Mesendoderm (in vitro differentiated cells): ENCODE data around the gene PDE1A.

ENCODE experiments used
- DNase-seq: peaks from one replicate; pipeline ENCODE4 v3.0.0; 2013
- H2AK5ac ChIP-seq: 2 replicates; pipeline ENCODE4 v1.6.1; 2013; ENCODE audit warnings: low read length, inconsistent platforms
- H2BK120ac ChIP-seq: 2 replicates; pipeline ENCODE4 v1.6.1; 2013; ENCODE audit warnings: low read depth, mild to moderate bottlenecking, low read length, moderate library complexity, mixed read lengths
- H2BK15ac ChIP-seq: replicated peaks from 2 replicates; pipeline ENCODE4 v1.6.1; 2013; ENCODE audit warnings: low read depth, mild to moderate bottlenecking, moderate library complexity
- H2BK5ac ChIP-seq: 2 replicates; pipeline ENCODE4 v1.6.1; 2013; ENCODE audit warnings: low read length, inconsistent platforms
- H3K18ac ChIP-seq: 2 replicates; pipeline ENCODE4 v1.6.1; 2013; ENCODE audit warnings: mild to moderate bottlenecking, low read length, mixed read lengths
- H3K23ac ChIP-seq: one replicate; pipeline ENCODE4 v1.6.1; 2013; ENCODE audit warnings: low read length
- H3K27ac ChIP-seq: 2 replicates; pipeline ENCODE4 v1.5.1; 2013; ENCODE audit warnings: low read depth, mild to moderate bottlenecking, inconsistent platforms, low read length, moderate library complexity
- H3K27me3 ChIP-seq: 2 replicates; pipeline ENCODE4 v1.6.1; 2013; ENCODE audit warnings: low read length, control low read depth, mild to moderate bottlenecking, inconsistent platforms; ENCODE audit not compliant: insufficient read depth, poor library complexity
- H3K36me3 ChIP-seq: 2 replicates; pipeline ENCODE4 v1.6.1; 2013; ENCODE audit warnings: low read length, inconsistent platforms; ENCODE audit not compliant: control insufficient read depth, insufficient read depth
- H3K4ac ChIP-seq: one replicate; pipeline ENCODE4 v1.6.1; 2013; ENCODE audit warnings: low read depth, mild to moderate bottlenecking, low read length, moderate library complexity
- H3K4me1 ChIP-seq: 2 replicates; pipeline ENCODE4 v1.6.1; 2013; ENCODE audit warnings: low read depth, low read length, inconsistent platforms; ENCODE audit not compliant: control insufficient read depth
- H3K4me2 ChIP-seq: 2 replicates; pipeline ENCODE4 v1.6.1; 2013; ENCODE audit warnings: low read length
- H3K4me3 ChIP-seq: 2 replicates; pipeline ENCODE4 v1.5.1; 2013; ENCODE audit warnings: mild to moderate bottlenecking, low read length
- H3K56ac ChIP-seq: one replicate; pipeline ENCODE4 v1.6.1; 2013; ENCODE audit warnings: low read length
- H3K79me1 ChIP-seq: 2 replicates; pipeline ENCODE4 v1.6.1; 2013; ENCODE audit warnings: low read length, inconsistent platforms
- H3K79me2 ChIP-seq: 2 replicates; pipeline ENCODE4 v1.6.1; 2013; ENCODE audit warnings: mild to moderate bottlenecking, low read length; ENCODE audit not compliant: control insufficient read depth, insufficient read depth
- H3K9ac ChIP-seq: 2 replicates; pipeline ENCODE4 v1.6.1; 2013; ENCODE audit warnings: low read length, inconsistent platforms
- H4K5ac ChIP-seq: one replicate; pipeline ENCODE4 v1.6.1; 2013; ENCODE audit warnings: low read length
- H4K8ac ChIP-seq: one replicate; pipeline ENCODE4 v1.6.1; 2013; ENCODE audit warnings: low read depth, mild to moderate bottlenecking, control low read depth, low read length, moderate library complexity
- WGBS: extraction: QIAGEN DNeasy Blood & Tissue Kit; methylation state at CpG from one replicate; pipeline ENCODE4 v1.1.7; 2013; ENCODE audit warnings: low lambda C conversion rate, missing lambda C conversion rate; ENCODE audit not compliant: insufficient coverage; ENCODE audit errors: extremely low coverage; 5-methylcytosine and 5-hydroxymethylcytosine counted together

Gene PDE1A

GRCh38 chr2:182265718-182266117 is 161.1 kb downstream of the PDE1A start:
- Histone ChIP-seq H3K4me1 (peaks cover 4% of the 10 kb centered on the region), H2BK5ac (no peak overlapping the region), H4K8ac (no peak overlapping the region), H3K56ac (no peak overlapping the region), H2BK120ac (no peak overlapping the region), H3K36me3 (no peaks in the 10 kb centered on the region), H3K79me1 (no peaks in the 10 kb centered on the region), H2AK5ac (no peak overlapping the region), H3K18ac (no peak overlapping the region), H3K79me2 (no peaks in the 10 kb centered on the region), H3K4me3 (no peak overlapping the region), H4K5ac (no peak overlapping the region), H3K4me2 (no peak overlapping the region), H3K4ac (no peak overlapping the region), H3K27ac (no peak overlapping the region), H2BK15ac (no peak overlapping the region), H3K27me3 (no peaks in the 10 kb centered on the region), H3K23ac (no peak overlapping the region), H3K9ac (no peak overlapping the region)
- no peak for DNase-seq
- WGBS = no CpG with 5 or more reads among the region's 3 CpGs

DNA sequence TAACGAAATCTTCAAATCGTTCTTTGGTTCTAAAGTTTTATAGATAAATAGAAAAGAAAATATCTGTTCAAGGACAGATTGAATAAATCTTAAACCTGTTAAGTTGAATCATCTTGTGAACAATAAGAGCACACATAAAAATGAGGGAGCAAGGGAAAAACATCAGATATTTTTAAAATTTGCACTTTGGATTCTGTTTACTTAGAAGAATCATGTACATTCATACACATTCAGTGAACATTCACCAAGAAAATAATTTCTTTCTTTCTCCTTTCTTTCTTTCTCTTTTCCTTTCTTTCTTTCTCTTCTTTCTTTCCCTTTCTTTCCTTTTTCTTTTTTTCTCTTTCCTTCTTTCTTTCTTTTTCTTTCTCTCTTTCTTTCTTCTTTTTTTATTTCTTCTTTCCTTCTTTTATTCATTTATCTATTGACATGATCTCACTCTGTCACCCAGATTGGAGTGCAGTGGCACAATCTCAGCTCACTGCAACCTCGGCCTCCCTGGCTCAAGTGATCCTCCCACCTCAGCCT is 164.9 kb downstream of the PDE1A start:
- Histone ChIP-seq H3K18ac (no peak overlapping the region), H3K36me3 (no peaks in the 10 kb centered on the region), H3K23ac (no peak overlapping the region), H3K4me3 (no peak overlapping the region), H3K27me3 (no peaks in the 10 kb centered on the region), H3K27ac (no peak overlapping the region), H3K79me1 (no peaks in the 10 kb centered on the region), H2BK15ac (no peak overlapping the region), H3K56ac (no peak overlapping the region), H2BK120ac (no peak overlapping the region), H2AK5ac (no peak overlapping the region), H2BK5ac (no peak overlapping the region), H4K5ac (no peak overlapping the region), H3K9ac (no peak overlapping the region), H3K4ac (no peak overlapping the region), H3K4me2 (no peak overlapping the region), H3K79me2 (no peaks in the 10 kb centered on the region), H3K4me1 (peaks cover 4% of the 10 kb centered on the region), H4K8ac (no peak overlapping the region)
- DNase-seq = no peak
- no CpG with 5 or more reads among the region's 3 CpGs for WGBS

DNA sequence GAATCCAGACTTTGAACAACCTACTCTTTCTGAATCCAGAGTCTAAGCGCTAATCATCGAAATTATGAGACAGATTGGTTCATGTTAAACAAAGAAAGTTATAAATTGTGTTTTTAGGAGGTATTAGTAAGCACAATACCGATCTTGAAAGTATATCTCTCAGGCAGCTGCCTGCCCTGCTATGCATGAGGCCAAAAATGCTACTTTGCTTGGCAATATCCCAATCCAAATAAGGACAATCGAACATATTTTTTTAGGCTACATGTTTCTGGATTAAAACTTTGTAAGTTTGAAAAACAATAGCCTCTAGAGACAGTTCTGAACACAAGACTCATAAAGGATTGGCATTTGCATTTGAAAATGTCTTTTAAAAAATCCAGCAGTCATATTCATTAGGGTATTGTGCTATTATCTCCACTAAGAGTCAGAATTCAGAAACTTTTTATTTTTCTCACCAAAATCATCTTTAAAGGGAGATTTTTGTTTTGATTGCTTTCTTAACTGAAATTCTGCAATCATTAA is 167.1 kb downstream of the PDE1A start:
- no peak overlapping the region for H4K5ac ChIP-seq
- no peak overlapping the region for H2BK5ac ChIP-seq
- H3K79me2 ChIP-seq = no peaks in the 10 kb centered on the region
- H2AK5ac ChIP-seq = no peak overlapping the region
- peaks cover 4% of the 10 kb centered on the region for H3K4me1 ChIP-seq
- H3K4ac ChIP-seq = no peak overlapping the region
- H3K23ac ChIP-seq = no peak overlapping the region
- DNase-seq = no peak
- H3K4me3 ChIP-seq = no peak overlapping the region
- H3K36me3 ChIP-seq = no peaks in the 10 kb centered on the region
- H2BK120ac ChIP-seq = no peak overlapping the region
- H2BK15ac ChIP-seq = no peak overlapping the region
- H3K9ac ChIP-seq = no peak overlapping the region
- H4K8ac ChIP-seq = no peak overlapping the region
- H3K56ac ChIP-seq = no peak overlapping the region
- no peak overlapping the region for H3K27ac ChIP-seq
- no CpG with 5 or more reads among the region's 4 CpGs for WGBS
- no peak overlapping the region for H3K4me2 ChIP-seq
- no peaks in the 10 kb centered on the region for H3K27me3 ChIP-seq
- no peaks in the 10 kb centered on the region for H3K79me1 ChIP-seq
- no peak overlapping the region for H3K18ac ChIP-seq

DNA sequence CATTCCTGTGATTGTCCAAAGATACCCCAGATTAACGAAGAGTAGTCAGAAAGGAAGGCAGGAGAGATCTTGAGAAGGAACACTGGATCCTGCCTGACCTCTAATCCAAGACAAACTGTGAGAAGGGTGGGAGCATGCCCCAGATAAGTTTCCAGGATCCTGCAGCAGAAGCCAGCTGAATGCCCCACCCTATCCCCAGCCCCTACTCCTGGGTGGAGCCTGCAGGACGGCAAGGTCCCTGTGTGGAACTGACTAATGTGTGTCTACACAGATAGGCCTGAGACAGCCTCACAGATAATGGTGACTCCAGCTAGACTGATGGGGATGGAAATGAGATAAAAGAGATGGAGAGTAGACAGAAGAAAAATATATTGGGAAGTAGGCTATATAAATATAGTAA is 174.3 kb downstream of the PDE1A start:
- peak; percentile 14 for DNase-seq
- Histone ChIP-seq H3K9ac (no peak overlapping the region), H3K27ac (no peak overlapping the region), H3K18ac (no peak overlapping the region), H4K5ac (no peak overlapping the region), H3K79me2 (no peaks in the 10 kb centered on the region), H3K4me1 (no peaks in the 10 kb centered on the region), H2AK5ac (no peak overlapping the region), H2BK5ac (no peak overlapping the region), H2BK15ac (no peak overlapping the region), H3K4me2 (no peak overlapping the region), H3K23ac (no peak overlapping the region), H3K27me3 (no peaks in the 10 kb centered on the region), H3K56ac (no peak overlapping the region), H3K36me3 (no peaks in the 10 kb centered on the region), H3K79me1 (no peaks in the 10 kb centered on the region), H4K8ac (no peak overlapping the region), H2BK120ac (no peak overlapping the region), H3K4me3 (no peak overlapping the region), H3K4ac (no peak overlapping the region)
- WGBS = no CpG with 5 or more reads among the region's 2 CpGs

- Histone ChIP-seq H3K27me3 (no peaks in the 10 kb centered on the region), H3K79me2 (no peaks in the 10 kb centered on the region), H3K56ac (no peak overlapping the region), H2AK5ac (no peak overlapping the region), H4K5ac (no peak overlapping the region), H3K36me3 (no peaks in the 10 kb centered on the region), H4K8ac (no peak overlapping the region), H3K4ac (no peak overlapping the region), H3K4me3 (no peak overlapping the region), H2BK5ac (no peak overlapping the region), H3K18ac (no peak overlapping the region), H2BK120ac (no peak overlapping the region), H3K27ac (no peak overlapping the region), H3K4me1 (no peaks in the 10 kb centered on the region), H3K4me2 (no peak overlapping the region), H3K23ac (no peak overlapping the region), H2BK15ac (no peak overlapping the region), H3K9ac (no peak overlapping the region), H3K79me1 (no peaks in the 10 kb centered on the region)
- WGBS = no CpG with 5 or more reads among the region's 2 CpGs
- DNase-seq = no peak
Observed at GRCh38 chr2:182248898-182249297, 177.9 kb downstream of the PDE1A start.

- Histone ChIP-seq H3K23ac (no peak overlapping the region), H2BK5ac (no peak overlapping the region), H4K8ac (no peak overlapping the region), H3K4me2 (no peak overlapping the region), H3K4ac (no peak overlapping the region), H3K27ac (no peak overlapping the region), H3K18ac (no peak overlapping the region), H3K4me3 (no peak overlapping the region), H3K4me1 (no peaks in the 10 kb centered on the region), H4K5ac (no peak overlapping the region), H2BK15ac (no peak overlapping the region), H3K36me3 (no peaks in the 10 kb centered on the region), H2BK120ac (no peak overlapping the region), H3K9ac (no peak overlapping the region), H3K79me1 (no peaks in the 10 kb centered on the region), H3K56ac (no peak overlapping the region), H2AK5ac (no peak overlapping the region), H3K79me2 (no peaks in the 10 kb centered on the region), H3K27me3 (no peaks in the 10 kb centered on the region)
- no CpG with 5 or more reads among the region's 6 CpGs for WGBS
- DNase-seq = no peak
Observed at GRCh38 chr2:182248362-182248761, 178.5 kb downstream of the PDE1A start.
